WTC11 (cell line): ENCODE data around the gene MAU2. TPM values are rescaled to one million over a fixed set of nuclear protein-coding genes. Genes with fewer than 3 reads are reported as not detected.

Experiments
- ATAC-seq: fragments of 200-7000 bp; cut with Tn5 transposase; 2 replicates; pipeline ENCODE4 v1.10.0; 2021; ENCODE audit warnings: mild to moderate bottlenecking, moderate library complexity
- CTCF ChIA-PET: fragments of 300-600 bp; sonication (Branson Sonifier 250); formaldehyde crosslinking; loops from one replicate; lab custom pipeline; 2021; ENCODE audit warnings: antibody characterized with exemption; lab: Charles Lee
- POLR2A ChIA-PET: fragments of 350-600 bp; sonication (Branson Sonifier 250); formaldehyde crosslinking; loops from one replicate; lab custom pipeline; 2021; ENCODE audit warnings: antibody characterized with exemption; lab: Charles Lee
- DNase-seq: peaks from one replicate; pipeline ENCODE4 v3.0.0; 2021; ENCODE audit warnings: low spot score
- H3K27ac Mint-ChIP-seq: 2 replicates; pipeline ENCODE4 v1.8.0; 2021; ENCODE audit warnings: mixed read lengths
- H3K27me3 Mint-ChIP-seq: 2 replicates; pipeline ENCODE4 v1.8.0; 2021; ENCODE audit warnings: low read depth, mild to moderate bottlenecking, moderate library complexity, mixed read lengths
- H3K36me3 Mint-ChIP-seq: 2 replicates; pipeline ENCODE4 v1.8.0; 2021; ENCODE audit warnings: mixed read lengths
- H3K4me1 Mint-ChIP-seq: 2 replicates; pipeline ENCODE4 v1.8.0; 2022; ENCODE audit warnings: mixed read lengths
- H3K4me3 Mint-ChIP-seq: 2 replicates; pipeline ENCODE4 v1.8.0; 2021; ENCODE audit warnings: mild to moderate bottlenecking, moderate library complexity, mixed read lengths
- H3K9me3 Mint-ChIP-seq: 2 replicates; pipeline ENCODE4 v1.8.0; 2021; ENCODE audit warnings: mixed read lengths
- AFF4 ChIP-seq: sonication (generic); formaldehyde crosslinking; IDR thresholded peaks from 2 replicates; pipeline ENCODE4 v1.8.1; 2023; ENCODE audit warnings: mild to moderate bottlenecking, missing genetic modification reagents, borderline replicate concordance
- AR ChIP-seq: fragments of 250-450 bp; sonication (Bioruptor Pico); IDR thresholded peaks from 2 replicates; pipeline ENCODE4 v1.9.0; 2021; ENCODE audit warnings: mild to moderate bottlenecking
- ELF4 ChIP-seq: sonication (generic); formaldehyde crosslinking; IDR thresholded peaks from 2 replicates; pipeline ENCODE4 v1.8.1; 2022; ENCODE audit warnings: low read depth, mild to moderate bottlenecking, moderate library complexity, missing genetic modification reagents
- FOXP4 ChIP-seq: sonication (generic); formaldehyde crosslinking; IDR thresholded peaks from 2 replicates; pipeline ENCODE4 v1.8.0; 2022; ENCODE audit warnings: mild to moderate bottlenecking, missing genetic modification reagents
- GABPB1 ChIP-seq: sonication (generic); formaldehyde crosslinking; IDR thresholded peaks from 2 replicates; pipeline ENCODE4 v1.8.1; 2023; ENCODE audit warnings: mild to moderate bottlenecking, missing genetic modification reagents
- GTF2I ChIP-seq: fragments of 250-450 bp; sonication (Bioruptor Pico); conservative IDR thresholded peaks from 2 replicates; pipeline ENCODE4 v1.4.0; 2021; ENCODE audit warnings: mild to moderate bottlenecking
- IRF2 ChIP-seq: sonication (generic); formaldehyde crosslinking; IDR thresholded peaks from 2 replicates; pipeline ENCODE4 v1.8.0; 2022; ENCODE audit warnings: low read depth, missing genetic modification reagents, borderline replicate concordance
- SMAD4 ChIP-seq: sonication (generic); formaldehyde crosslinking; IDR thresholded peaks from 2 replicates; pipeline ENCODE4 v1.8.0; 2022; ENCODE audit warnings: mild to moderate bottlenecking, missing genetic modification reagents
- STAT6 ChIP-seq: sonication (generic); formaldehyde crosslinking; conservative IDR thresholded peaks from 2 replicates; pipeline ENCODE4 v1.8.1; 2023; ENCODE audit warnings: mild to moderate bottlenecking, low read depth, missing genetic modification reagents, moderate library complexity
- TEAD1 ChIP-seq: sonication (generic); formaldehyde crosslinking; IDR thresholded peaks from 2 replicates; pipeline ENCODE4 v1.8.0; 2022; ENCODE audit warnings: mild to moderate bottlenecking, missing genetic modification reagents
- ZBTB21 ChIP-seq: sonication (generic); formaldehyde crosslinking; IDR thresholded peaks from 2 replicates; pipeline ENCODE4 v1.8.1; 2023; ENCODE audit warnings: mild to moderate bottlenecking, missing genetic modification reagents, borderline replicate concordance
- ZBTB43 ChIP-seq: sonication (generic); formaldehyde crosslinking; IDR thresholded peaks from 2 replicates; pipeline ENCODE4 v1.8.1; 2023; ENCODE audit warnings: mild to moderate bottlenecking, missing genetic modification reagents
- ZNF121 ChIP-seq: sonication (generic); formaldehyde crosslinking; IDR thresholded peaks from 2 replicates; pipeline ENCODE4 v1.8.0; 2023; ENCODE audit warnings: missing genetic modification reagents
- ZNF138 ChIP-seq: sonication (generic); formaldehyde crosslinking; conservative IDR thresholded peaks from 2 replicates; pipeline ENCODE4 v1.8.1; 2022; ENCODE audit warnings: mild to moderate bottlenecking, moderate library complexity, missing genetic modification reagents
- ZNF219 ChIP-seq: sonication (generic); formaldehyde crosslinking; IDR thresholded peaks from 2 replicates; pipeline ENCODE4 v1.8.0; 2023; ENCODE audit warnings: missing genetic modification reagents, mild to moderate bottlenecking, borderline replicate concordance
- total RNA-seq: library from RNA; stranded (reverse); gene quantifications from 3 replicates; pipeline ENCODE4 v1.2.3, GENCODE V29; 2021

Gene MAU2
- total RNA-seq, 1 experiment from 2014 or later: 56.8 TPM

- Mint-ChIP-seq H3K4me3 (no peak overlapping the region), H3K36me3 (0 out of 2 replicates have a peak, but pooled peaks cover 3% of the 10 kb centered on the region), H3K4me1 (peaks cover 16% of the 10 kb centered on the region), H3K27ac (no peak overlapping the region), H3K27me3 (peaks cover 9% of the 10 kb centered on the region), H3K9me3 (no peaks in the 10 kb centered on the region)
- no peak for ATAC-seq
- CTCF ChIA-PET: interaction anchor here (0.9 to 1.3 kb wide), 2 partner anchors 12 to 17 kb away, joined by 3 to 4 read pairs; no protein-coding TSS in a partner anchor
- TF ChIP-seq GTF2I (CRISPR knock-in tag) (no peak), TEAD1 (no peak), ZNF121 (CRISPR knock-in tag) (peak; percentile 94), ZBTB21 (CRISPR knock-in tag) (no peak), SMAD4 (no peak), FOXP4 (CRISPR knock-in tag) (no peak)
- no peak for DNase-seq
- POLR2A ChIA-PET: no interaction called here
Observed at GRCh38 chr19:19381007-19381926, 60.6 kb downstream of the MAU2 start.

- ChIA-PET POLR2A (no interaction called here), CTCF (interaction anchor here (0.8 kb wide), 1 partner anchor 172 kb away, joined by 3 read pairs; no protein-coding TSS in a partner anchor)
- H3K27ac Mint-ChIP-seq: no peak overlapping the region
- no peak for DNase-seq
- TF ChIP-seq AFF4 (CRISPR knock-in tag): no peak
- no peak for TF ChIP-seq ZBTB43 (CRISPR knock-in tag)
- TF ChIP-seq ELF4 (CRISPR knock-in tag): no peak
- no peak for TF ChIP-seq AR (CRISPR knock-in tag)
- TF ChIP-seq IRF2: no peak
- no peak for TF ChIP-seq STAT6 (CRISPR knock-in tag)
- no peak for TF ChIP-seq ZNF138 (CRISPR knock-in tag)
- no peak for TF ChIP-seq GABPB1 (CRISPR knock-in tag)
- TF ChIP-seq ZNF219 (CRISPR knock-in tag): no peak
- TF ChIP-seq, all 79 proteins: peak for 0
- Mint-ChIP-seq H3K9me3 (no peaks in the 10 kb centered on the region), H3K4me3 (no peak overlapping the region), H3K27me3 (peaks cover 9% of the 10 kb centered on the region), H3K4me1 (peaks cover 22% of the 10 kb centered on the region), H3K36me3 (0 out of 2 replicates have a peak, but pooled peaks cover 3% of the 10 kb centered on the region)
- ATAC-seq: no peak
Observed at GRCh38 chr19:19382118-19382517, 61.5 kb downstream of the MAU2 start.
